ENCODE measurements around the gene ST3GAL4. TPM values are rescaled to one million over a fixed set of nuclear protein-coding genes. Genes with fewer than 3 reads are reported as not detected.

Gene ST3GAL4
- total RNA-seq, 2 experiments from 2014 or later = 14.3 to 18.8 TPM

DNA sequence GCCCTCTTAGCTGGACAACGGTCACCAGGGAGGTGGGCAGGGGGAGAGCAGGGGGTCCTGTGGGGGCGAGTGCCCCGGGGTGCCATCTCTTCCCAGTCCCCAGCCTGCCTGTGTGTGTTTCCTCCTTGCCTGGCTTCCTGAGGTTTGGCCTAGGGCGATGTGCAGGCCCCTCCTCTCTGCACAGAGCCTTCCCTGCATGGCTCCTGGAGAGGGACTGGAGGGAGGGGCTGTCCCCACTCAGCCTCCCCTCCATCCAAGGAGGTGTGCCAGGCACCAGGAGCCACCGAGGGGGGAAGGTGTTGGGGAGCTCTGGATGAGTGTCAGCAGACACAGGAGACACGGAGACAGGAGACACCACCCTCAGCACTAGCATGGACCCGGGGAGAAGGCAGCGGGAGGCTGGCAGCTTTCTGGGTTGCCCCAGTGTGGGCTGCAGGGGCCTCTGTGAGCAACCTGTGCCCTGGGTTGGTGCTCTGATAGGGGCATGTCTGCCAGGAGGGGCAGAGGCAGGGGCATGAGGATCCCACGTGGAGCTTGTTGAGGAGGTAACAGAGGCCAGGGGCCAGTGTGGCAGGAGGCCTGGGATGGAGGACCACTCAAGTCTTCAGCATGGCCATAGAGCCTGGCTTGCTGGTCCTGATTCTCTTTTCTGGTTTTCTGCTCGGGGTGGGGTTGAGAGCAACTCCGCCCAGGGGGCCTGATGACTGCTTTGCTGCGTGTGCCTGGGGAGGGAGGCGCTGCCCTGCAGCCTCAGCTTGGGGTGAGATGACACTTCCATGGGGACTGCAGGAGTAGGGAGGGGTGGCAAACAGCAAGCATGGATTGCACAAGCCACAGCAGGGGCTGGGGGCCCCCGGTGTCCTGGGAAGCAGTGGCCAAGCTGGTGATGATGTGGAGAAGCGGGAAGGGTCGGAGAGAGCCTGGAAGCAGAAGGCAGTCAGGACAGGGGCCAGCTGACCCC lies 78.8 kb downstream of the ST3GAL4 start:
- no TSS peak for BruUV-seq (replicated peaks)
- POLR2A ChIA-PET = interaction anchor here (1.0 kb wide), 1 partner anchor 9 kb away, joined by 3 read pairs; no protein-coding TSS in a partner anchor
- intact Hi-C loops (cut with micrococcal nuclease; ENCODE audit: unreplicated experiment) = no loop called here

DNA sequence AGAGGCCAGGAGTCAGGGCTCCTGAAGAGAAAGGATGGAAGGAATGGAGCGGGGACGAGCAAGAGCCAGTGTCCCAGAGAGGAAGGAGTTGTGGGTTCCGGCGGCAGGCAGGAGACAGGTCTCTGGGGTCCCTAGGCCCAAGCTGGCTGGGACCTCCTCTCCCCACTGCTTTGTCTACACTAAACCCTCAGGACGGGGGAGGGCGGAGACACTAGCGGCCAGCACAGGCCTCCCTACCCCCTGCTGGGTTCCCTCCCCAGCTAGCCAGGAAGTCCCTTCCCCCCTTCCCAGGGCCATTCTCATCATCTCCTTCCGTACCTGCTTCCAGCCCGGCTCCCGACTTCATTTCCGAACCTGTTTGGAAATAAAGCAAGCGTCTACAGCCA lies 79.5 kb downstream of the ST3GAL4 start:
- Histone ChIP-seq H3K36me3 (ENCODE audit: insufficient read depth, low read length) (no peaks in the 10 kb centered on the region), H3K9me3 (ENCODE audit: low read length) (no peaks in the 10 kb centered on the region), H4K20me1 (ENCODE audit: insufficient read depth, low read length) (no peaks in the 10 kb centered on the region), H3K9me2 (ENCODE audit: insufficient read depth, low read length) (no peaks in the 10 kb centered on the region), H3K79me2 (ENCODE audit: insufficient read depth, low read depth, low read length) (no peaks in the 10 kb centered on the region), H3K4me1 (ENCODE audit: insufficient read depth, low read length, poor library complexity, severe bottlenecking) (no peaks in the 10 kb centered on the region), H2AFZ (ENCODE audit: low read length) (no peak overlapping the region), H3K27ac (ENCODE audit: low read depth, low read length, poor library complexity, severe bottlenecking) (no peak overlapping the region), H3K4me2 (ENCODE audit: low read length) (no peak overlapping the region), H3K4me3 (ENCODE audit: low read depth, low read length, poor library complexity, severe bottlenecking) (no peak overlapping the region)
- ChIA-PET CTCF (ENCODE audit: unreplicated experiment) (no interaction called here), POLR2A (no interaction called here)
- BruUV-seq (replicated peaks) = no TSS peak
- TF ChIP-seq, protein P1, sequence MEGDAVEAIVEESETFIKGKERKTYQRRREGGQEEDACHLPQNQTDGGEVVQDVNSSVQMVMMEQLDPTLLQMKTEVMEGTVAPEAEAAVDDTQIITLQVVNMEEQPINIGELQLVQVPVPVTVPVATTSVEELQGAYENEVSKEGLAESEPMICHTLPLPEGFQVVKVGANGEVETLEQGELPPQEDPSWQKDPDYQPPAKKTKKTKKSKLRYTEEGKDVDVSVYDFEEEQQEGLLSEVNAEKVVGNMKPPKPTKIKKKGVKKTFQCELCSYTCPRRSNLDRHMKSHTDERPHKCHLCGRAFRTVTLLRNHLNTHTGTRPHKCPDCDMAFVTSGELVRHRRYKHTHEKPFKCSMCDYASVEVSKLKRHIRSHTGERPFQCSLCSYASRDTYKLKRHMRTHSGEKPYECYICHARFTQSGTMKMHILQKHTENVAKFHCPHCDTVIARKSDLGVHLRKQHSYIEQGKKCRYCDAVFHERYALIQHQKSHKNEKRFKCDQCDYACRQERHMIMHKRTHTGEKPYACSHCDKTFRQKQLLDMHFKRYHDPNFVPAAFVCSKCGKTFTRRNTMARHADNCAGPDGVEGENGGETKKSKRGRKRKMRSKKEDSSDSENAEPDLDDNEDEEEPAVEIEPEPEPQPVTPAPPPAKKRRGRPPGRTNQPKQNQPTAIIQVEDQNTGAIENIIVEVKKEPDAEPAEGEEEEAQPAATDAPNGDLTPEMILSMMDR (conservative IDR thresholded peaks at IDR 0.05; ENCODE audit: low read length) = no peak
- TF ChIP-seq EZH2phosphoT487 (IDR thresholded peaks at IDR 0.05; ENCODE audit: borderline replicate concordance, low read depth, low read length) = no peak
- intact Hi-C loops (cut with micrococcal nuclease; ENCODE audit: unreplicated experiment) = no loop called here
- no peak for DNase-seq (ENCODE audit: low spot score)

More for the DNA sequence above, 78.8 kb downstream of the ST3GAL4 start:
- CTCF ChIA-PET (ENCODE audit: unreplicated experiment) = no interaction called here
- Histone ChIP-seq H3K36me3 (ENCODE audit: insufficient read depth, low read length) (no peaks in the 10 kb centered on the region), H3K9me3 (ENCODE audit: low read length) (no peaks in the 10 kb centered on the region), H3K4me3 (ENCODE audit: low read depth, low read length, poor library complexity, severe bottlenecking) (no peak overlapping the region), H3K4me1 (ENCODE audit: insufficient read depth, low read length, poor library complexity, severe bottlenecking) (no peaks in the 10 kb centered on the region), H3K9me2 (ENCODE audit: insufficient read depth, low read length) (no peaks in the 10 kb centered on the region), H3K79me2 (ENCODE audit: insufficient read depth, low read depth, low read length) (no peaks in the 10 kb centered on the region), H3K27ac (ENCODE audit: low read depth, low read length, poor library complexity, severe bottlenecking) (no peak overlapping the region), H4K20me1 (ENCODE audit: insufficient read depth, low read length) (no peaks in the 10 kb centered on the region), H3K4me2 (ENCODE audit: low read length) (no peak overlapping the region), H2AFZ (ENCODE audit: low read length) (no peak overlapping the region)
- DNase-seq (ENCODE audit: low spot score) = no peak
- TF ChIP-seq, protein P1 (conservative IDR thresholded peaks at IDR 0.05; ENCODE audit: low read length) = no peak
- no peak for TF ChIP-seq EZH2phosphoT487 (IDR thresholded peaks at IDR 0.05; ENCODE audit: borderline replicate concordance, low read depth, low read length)

DNA sequence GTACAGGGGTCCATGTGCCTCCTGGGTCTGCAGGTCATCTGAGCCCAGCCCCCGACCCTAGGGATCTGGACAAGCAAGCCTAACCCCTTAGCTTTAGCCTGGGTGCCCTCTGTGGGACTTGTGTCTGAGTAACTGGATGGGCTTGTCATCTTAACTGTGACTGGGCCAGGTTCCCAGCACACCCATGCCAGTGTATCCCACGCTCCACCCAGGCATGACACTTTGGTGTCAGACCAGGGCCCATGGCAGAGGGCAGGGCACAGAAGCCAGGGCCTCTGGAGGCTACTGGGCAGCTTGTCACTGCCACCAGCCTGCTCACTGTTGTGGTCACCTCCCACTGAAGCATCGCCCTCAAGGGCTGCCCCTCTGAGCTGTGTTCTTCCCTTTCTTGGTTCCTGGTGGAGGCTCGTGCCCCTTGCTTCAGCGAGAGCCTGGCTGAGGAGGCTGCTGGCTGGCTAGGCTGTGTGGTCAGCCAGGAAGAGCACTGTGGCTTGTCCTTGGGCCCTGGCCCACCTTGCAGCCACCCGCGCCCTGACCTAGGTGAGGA lies 80.8 kb downstream of the ST3GAL4 start:
- no TSS peak for BruUV-seq (replicated peaks)
- DNase-seq (ENCODE audit: low spot score) = no peak
- no peaks in the 10 kb centered on the region for H4K20me1 ChIP-seq (ENCODE audit: insufficient read depth, low read length)
- no peaks in the 10 kb centered on the region for H3K9me2 ChIP-seq (ENCODE audit: insufficient read depth, low read length)
- no peak overlapping the region for H2AFZ ChIP-seq (ENCODE audit: low read length)
- no peaks in the 10 kb centered on the region for H3K9me3 ChIP-seq (ENCODE audit: low read length)
- ChIA-PET CTCF (ENCODE audit: unreplicated experiment) (interaction anchor here (0.6 kb wide), 1 partner anchor 23 kb away, joined by 3 read pairs; no protein-coding TSS in a partner anchor), POLR2A (no interaction called here)
- H3K27ac ChIP-seq (ENCODE audit: low read depth, low read length, poor library complexity, severe bottlenecking) = no peak overlapping the region
- H3K4me2 ChIP-seq (ENCODE audit: low read length) = no peak overlapping the region
- no peak for TF ChIP-seq EZH2phosphoT487 (IDR thresholded peaks at IDR 0.05; ENCODE audit: borderline replicate concordance, low read depth, low read length)
- TF ChIP-seq, protein P1 (conservative IDR thresholded peaks at IDR 0.05; ENCODE audit: low read length) = no peak
- no peaks in the 10 kb centered on the region for H3K36me3 ChIP-seq (ENCODE audit: insufficient read depth, low read length)
- H3K79me2 ChIP-seq (ENCODE audit: insufficient read depth, low read depth, low read length) = no peaks in the 10 kb centered on the region
- peaks cover 8% of the 10 kb centered on the region for H3K4me1 ChIP-seq (ENCODE audit: insufficient read depth, low read length, poor library complexity, severe bottlenecking)
- no peak overlapping the region for H3K4me3 ChIP-seq (ENCODE audit: low read depth, low read length, poor library complexity, severe bottlenecking)
- intact Hi-C loops (cut with micrococcal nuclease; ENCODE audit: unreplicated experiment) = no loop called here

Measured in OCI-LY7 (cell line).